Activated CD8-positive, alpha-beta memory T cell treated with anti-CD3 and anti-CD28 coated beads, Interleukin-2, amount 50 U/mL, for 4 hours (primary cell): ENCODE data around the gene DERL2.
A peak's percentile ranks its signal among the peaks of the same experiment; 100 is the strongest.

Source experiments
- DNase-seq: peaks from one replicate; pipeline ENCODE4 v3.0.0-alpha.2; 2020

The DERL2 gene

GRCh38 chr17:5485270-5486205 is at the start of gene DERL2:
TSS of gene DERL2 (minus strand) at chr17:5486178. CDS start at chr17:5486161, 17 bp downstream.
- DNase-seq = no peak

GRCh38 chr17:5535436-5535835 is 49.5 kb upstream of the DERL2 start:
- no peak for DNase-seq

- DNase-seq = no peak
Observed at GRCh38 chr17:5533486-5534315, 47.7 kb upstream of the DERL2 start.

- no peak for DNase-seq
Observed at GRCh38 chr17:5532581-5532980, 46.6 kb upstream of the DERL2 start.

- no peak for DNase-seq
Observed at GRCh38 chr17:5531085-5531418, 45.1 kb upstream of the DERL2 start.

- DNase-seq = no peak
Observed at GRCh38 chr17:5530265-5531084, 44.5 kb upstream of the DERL2 start.

GRCh38 chr17:5527601-5528250 is 41.7 kb upstream of the DERL2 start:
- DNase-seq = no peak

GRCh38 chr17:5526821-5527598 is 41.0 kb upstream of the DERL2 start:
- peak; percentile 46 for DNase-seq

GRCh38 chr17:5523249-5523648 is 37.3 kb upstream of the DERL2 start:
- no peak for DNase-seq

- no peak for DNase-seq
Observed at GRCh38 chr17:5522476-5522875, 36.5 kb upstream of the DERL2 start.

GRCh38 chr17:5516060-5516792 is 30.2 kb upstream of the DERL2 start:
- DNase-seq = no peak

GRCh38 chr17:5514976-5515375 is 29.0 kb upstream of the DERL2 start:
- DNase-seq = no peak

- no peak for DNase-seq
Observed at GRCh38 chr17:5513628-5514027, 27.6 kb upstream of the DERL2 start.

GRCh38 chr17:5511401-5512225 is 25.6 kb upstream of the DERL2 start:
- no peak for DNase-seq

GRCh38 chr17:5510771-5511170 is 24.8 kb upstream of the DERL2 start:
- no peak for DNase-seq

GRCh38 chr17:5509482-5509881 is 23.5 kb upstream of the DERL2 start:
- DNase-seq = no peak

GRCh38 chr17:5508810-5509209 is 22.8 kb upstream of the DERL2 start:
- no peak for DNase-seq

- DNase-seq = no peak
Observed at GRCh38 chr17:5506307-5506706, 20.3 kb upstream of the DERL2 start.

- DNase-seq = no peak
Observed at GRCh38 chr17:5502552-5502951, 16.6 kb upstream of the DERL2 start.

- no peak for DNase-seq
Observed at GRCh38 chr17:5501685-5502084, 15.7 kb upstream of the DERL2 start.
